M059J (cell line): ENCODE measurements around the gene CARD9. TPM values are rescaled to one million over a fixed set of nuclear protein-coding genes. Genes with fewer than 3 reads are reported as not detected.

Experiments used
- DNase-seq: peaks from one replicate; pipeline ENCODE4 v3.0.0-alpha.2; 2012; ENCODE audit warnings: low read depth
- total RNA-seq: library from RNA; depleted of rRNA; stranded (reverse); fragments of >200 nt; shearing (Covaris generic); gene quantifications from 2 replicates; pipeline ENCODE4 v1.2.3, GENCODE V29; 2014

Gene CARD9
- total RNA-seq, 1 experiment from 2014 or later, result 0.12 TPM

- DNase-seq, result peak; percentile 39
Observed at GRCh38 chr9:136401173-136401922, 27.9 kb upstream of the CARD9 start.

- DNase-seq, result peak; percentile 85
Observed at GRCh38 chr9:136400038-136400834, 26.8 kb upstream of the CARD9 start, which contains the start of gene SNAPC4. Gene SNAPC4, minus strand, starts transcription at chr9:136400170. Its CDS starts 1,742 bp downstream, at chr9:136398428.

- peak; percentile 20 for DNase-seq
Observed at GRCh38 chr9:136399176-136400037, 25.9 kb upstream of the CARD9 start.

GRCh38 chr9:136398286-136398685, 24.8 kb upstream of the CARD9 start:
- DNase-seq, result no peak

- DNase-seq, result no peak
Observed at GRCh38 chr9:136397643-136398042, 24.2 kb upstream of the CARD9 start.

- no peak for DNase-seq
Observed at GRCh38 chr9:136396219-136396515, 22.7 kb upstream of the CARD9 start.

GRCh38 chr9:136395345-136396218, 22.1 kb upstream of the CARD9 start:
- no peak for DNase-seq

- no peak for DNase-seq
Observed at GRCh38 chr9:136395020-136395340, 21.5 kb upstream of the CARD9 start.

- DNase-seq, result no peak
Observed at GRCh38 chr9:136394312-136395019, 21.0 kb upstream of the CARD9 start.

GRCh38 chr9:136393531-136393930, 20.1 kb upstream of the CARD9 start:
- DNase-seq, result no peak

GRCh38 chr9:136392538-136393449, 19.3 kb upstream of the CARD9 start:
- no peak for DNase-seq

GRCh38 chr9:136391737-136392537, 18.5 kb upstream of the CARD9 start:
- DNase-seq, result no peak

GRCh38 chr9:136389396-136389795, 15.9 kb upstream of the CARD9 start:
- DNase-seq, result no peak

- no peak for DNase-seq
Observed at GRCh38 chr9:136387217-136387616, 13.7 kb upstream of the CARD9 start.

GRCh38 chr9:136386018-136386417, 12.5 kb upstream of the CARD9 start:
- peak; percentile 63 for DNase-seq

- no peak for DNase-seq
Observed at GRCh38 chr9:136385015-136385414, 11.5 kb upstream of the CARD9 start.

GRCh38 chr9:136383436-136383835, 10.0 kb upstream of the CARD9 start:
- no peak for DNase-seq

- DNase-seq, result no peak
Observed at GRCh38 chr9:136381966-136382513, 8.6 kb upstream of the CARD9 start.
